ENCODE data around the gene TMEM175. TPM values are rescaled to one million over a fixed set of nuclear protein-coding genes. Genes with fewer than 3 reads are reported as not detected.

The TMEM175 gene
- total and polyA plus RNA-seq, 2 of the 8 experiments (the other 6 are each of a cell fraction or from before 2014, with no cell fraction given), result 4.9 to 20.7 TPM

GRCh38 chr4:998096-998691 is 65.9 kb downstream of the TMEM175 start:
- POLR2A ChIA-PET (ENCODE audit: partially characterized antibody), result interaction anchor here (0.6 kb wide), 1 partner anchor 529 kb away, joined by 3 read pairs; no protein-coding TSS in a partner anchor
- Histone ChIP-seq H2AFZ (ENCODE audit: low read length) (no peak overlapping the region), H4K5ac (ENCODE audit: insufficient read length, low read depth, low read length) (no peak overlapping the region), H3K56ac (replicated peaks; ENCODE audit: insufficient read length, low read depth, low read length) (no peak overlapping the region), H3K18ac (ENCODE audit: extremely low read depth, low read length) (no peak overlapping the region), H3K4me2 (ENCODE audit: insufficient read depth in 1 of 2, low read depth in 2 of 2, low read length in 2 of 2) (peak overlapping the region in 1 of 2 experiments; percentile 38; a peak in 1 of 4 replicates), H3K23me2 (ENCODE audit: low read depth, low read length) (peaks cover 8% of the 10 kb centered on the region; the same call in 1 of the 2 replicates), H2BK15ac (ENCODE audit: low read length) (no peak overlapping the region), H2AK5ac (ENCODE audit: low read depth, low read length) (peak overlapping the region; percentile 2; the same call in 1 of the 2 replicates), H2BK20ac (ENCODE audit: low read length) (no peak overlapping the region), H4K8ac (ENCODE audit: extremely low read depth, insufficient read depth, low read length) (no peak overlapping the region), H3K14ac (ENCODE audit: insufficient read length) (no peak overlapping the region), H3K27me3 (replicated peaks in 1 of 4; ENCODE audit: control insufficient read depth in 3 of 4, extremely low read depth in 1 of 4, insufficient read depth in 3 of 4, low read length in 3 of 4) (peaks cover 45 to 73% (median 69%) of the 10 kb centered on the region in 4 experiments), H3K4me1 (replicated peaks in 1 of 4; ENCODE audit: control insufficient read depth in 3 of 4, insufficient read depth in 4 of 4, low read length in 3 of 4) (peaks cover 0 to 6% (median 4%) of the 10 kb centered on the region in 4 experiments; a peak in 5 of 7 replicates), H3K36me3 (ENCODE audit: control insufficient read depth in 2 of 4, insufficient read depth in 4 of 4, low read length in 3 of 4) (no peaks in the 10 kb centered on the region), H3K23ac (ENCODE audit: insufficient read length) (no peak overlapping the region), H2BK5ac (ENCODE audit: low read depth, low read length) (no peak overlapping the region), H3K27ac (ENCODE audit: low read depth, low read length) (no peak overlapping the region), H2BK12ac (ENCODE audit: low read depth, low read length) (no peak overlapping the region), H3K9me3 (ENCODE audit: insufficient read depth in 2 of 2, low read depth in 1 of 2, low read length in 1 of 2) (no peaks in the 10 kb centered on the region), H3K4ac (replicated peaks; ENCODE audit: insufficient read length, low read depth, low read length) (no peak overlapping the region), H4K20me1 (replicated peaks in 1 of 2; ENCODE audit: control insufficient read depth in 1 of 2, insufficient read depth in 2 of 2, low read length in 2 of 2) (peaks cover 2 to 24% of the 10 kb centered on the region in 2 experiments), H3K9ac (replicated peaks in 1 of 4; ENCODE audit: extremely low read depth in 1 of 4, low read depth in 3 of 4, low read length in 3 of 4) (no peak overlapping the region), H4K91ac (replicated peaks; ENCODE audit: insufficient read length, low read length) (no peak overlapping the region), H3K79me1 (ENCODE audit: low read depth, low read length) (no peaks in the 10 kb centered on the region), H3K79me2 (ENCODE audit: control insufficient read depth in 1 of 2, insufficient read depth in 2 of 2, low read length in 2 of 2) (no peaks in the 10 kb centered on the region), H3K4me3 (ENCODE audit: extremely low read depth in 1 of 4, insufficient read depth in 2 of 4, low read depth in 3 of 4, low read length in 4 of 4) (peak overlapping the region in 1 of 4 experiments; percentile 60; a peak in 1 of 8 replicates), H2BK120ac (replicated peaks; ENCODE audit: low read depth, low read length) (no peak overlapping the region)
- FAIRE-seq, result no peak
- DNase-seq (ENCODE audit: low read depth in 1 of 2, low spot score in 2 of 2), result no peak
- 75% methylated on average over 9 of the region's 12 CpGs; no CpG with 5 or more reads in 1 of the 2 experiments for WGBS, 2 experiments (ENCODE audit: extremely low coverage in 1 of 2, insufficient coverage in 1 of 2, insufficient read length in 1 of 2, insufficient replicate concordance in 2 of 2, low coverage in 1 of 2, low lambda C conversion rate in 2 of 2, missing lambda C conversion rate in 1 of 2)
- CTCF ChIA-PET (ENCODE audit: partially characterized antibody), result interaction anchor here (0.7 to 1.3 kb wide), 6 partner anchors 9 to 263 kb away, joined by 3 to 4 read pairs (median 3); no protein-coding TSS in a partner anchor
- TF ChIP-seq BRCA1 (IDR thresholded peaks at IDR 0.05; ENCODE audit: low read depth, low read length) (no peak), YY1 (IDR thresholded peaks at IDR 0.05; ENCODE audit: low read depth, low read length) (no peak), MAX (IDR thresholded peaks at IDR 0.05) (no peak), EP300 (IDR thresholded peaks at IDR 0.05; ENCODE audit: borderline replicate concordance in 1 of 2, low read depth in 2 of 2, low read length in 2 of 2) (no peak), RBBP5 (IDR thresholded peaks at IDR 0.05; ENCODE audit: borderline replicate concordance, low read depth, low read length) (no peak), TAF1 (IDR thresholded peaks at IDR 0.05; ENCODE audit: low read depth, low read length) (no peak), SIX5 (IDR thresholded peaks at IDR 0.05; ENCODE audit: low read depth, low read length) (no peak), GABPA (IDR thresholded peaks at IDR 0.05; ENCODE audit: borderline replicate concordance, insufficient read depth, low read length) (no peak), FOSL1 (IDR thresholded peaks at IDR 0.05; ENCODE audit: insufficient read depth, low read depth, low read length) (no peak)
